Fibroblast of upper back skin (primary cell): ENCODE measurements around the gene BTG4.

Experiments
- DNase-seq: peaks from one replicate; pipeline ENCODE4 v3.0.0-alpha.2; 2013

Gene BTG4

DNA sequence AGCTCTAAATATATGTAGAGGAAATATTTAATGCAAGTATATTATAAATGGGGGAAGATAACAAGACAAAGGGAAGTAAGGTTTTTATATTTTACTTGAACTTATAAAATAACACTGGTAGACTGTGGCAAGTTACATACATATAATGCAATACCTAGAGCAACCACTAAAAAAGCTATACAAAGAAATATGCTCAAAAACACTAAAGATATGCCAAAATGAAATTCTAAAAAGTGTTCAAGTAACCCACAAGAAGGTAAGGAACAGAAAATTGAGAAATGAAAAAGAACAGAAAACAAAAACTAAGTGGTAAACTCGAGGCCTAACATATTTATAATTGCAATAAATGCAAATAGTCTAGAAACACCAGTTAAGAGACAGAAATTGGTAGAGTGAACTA, 32.5 kb downstream of the BTG4 start:
- DNase-seq: no peak

DNA sequence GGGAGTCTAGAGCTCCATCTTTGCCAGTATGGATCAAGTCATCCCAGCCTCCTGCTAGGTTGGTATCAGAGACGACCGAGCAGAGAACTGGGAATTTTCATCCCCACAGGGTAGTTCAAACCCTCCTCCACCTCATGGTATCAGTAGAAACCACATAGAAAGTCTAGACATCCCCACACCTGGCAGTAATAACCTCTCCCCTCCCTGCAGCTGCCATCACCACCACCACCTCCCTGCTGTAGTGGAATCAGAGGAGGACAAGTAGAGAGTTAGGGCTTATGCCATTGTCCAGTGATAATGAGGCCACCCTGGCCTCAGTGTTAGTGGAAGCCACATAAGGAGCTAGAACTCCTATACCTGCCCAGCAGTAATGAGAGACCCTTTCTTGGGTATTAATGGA, 34.3 kb downstream of the BTG4 start:
- DNase-seq: no peak

DNA sequence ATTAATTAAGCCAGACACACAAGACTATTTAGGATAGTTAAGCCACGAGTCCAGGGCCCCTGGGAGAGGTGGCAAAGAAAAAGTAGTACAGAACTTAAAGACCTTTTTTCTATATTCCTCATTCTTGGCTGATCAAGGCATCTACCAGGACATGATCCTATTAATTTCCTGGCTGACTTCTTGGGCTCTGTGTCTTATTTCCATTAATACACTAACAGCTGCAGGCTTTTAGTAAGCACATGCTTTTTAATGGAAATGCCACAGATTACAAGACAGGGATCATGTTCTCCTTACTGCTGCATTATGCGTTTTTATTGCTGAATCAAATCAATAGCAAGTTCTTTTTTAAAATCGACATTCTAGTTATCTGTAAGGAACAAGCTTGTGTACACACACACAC, 35.2 kb downstream of the BTG4 start:
- no peak for DNase-seq

DNA sequence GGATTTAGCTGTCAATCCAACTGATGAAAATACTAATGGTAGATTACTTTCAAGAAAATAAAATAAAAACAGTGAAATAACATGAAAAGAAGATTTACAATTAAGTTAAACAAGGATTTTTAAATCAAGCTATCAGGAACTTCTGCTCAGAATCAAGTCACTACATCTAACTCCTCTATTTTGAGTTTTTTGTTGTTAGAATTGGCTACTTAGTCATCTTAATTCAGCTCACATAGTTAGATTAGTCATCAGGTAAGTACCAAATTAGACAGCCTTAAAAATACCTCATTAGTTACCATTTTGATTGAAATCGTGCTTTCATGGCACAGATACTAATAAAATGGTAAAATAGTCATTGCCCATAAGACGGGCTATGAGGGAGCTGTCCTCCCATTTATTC, 35.8 kb downstream of the BTG4 start:
- DNase-seq: peak; percentile 20

DNA sequence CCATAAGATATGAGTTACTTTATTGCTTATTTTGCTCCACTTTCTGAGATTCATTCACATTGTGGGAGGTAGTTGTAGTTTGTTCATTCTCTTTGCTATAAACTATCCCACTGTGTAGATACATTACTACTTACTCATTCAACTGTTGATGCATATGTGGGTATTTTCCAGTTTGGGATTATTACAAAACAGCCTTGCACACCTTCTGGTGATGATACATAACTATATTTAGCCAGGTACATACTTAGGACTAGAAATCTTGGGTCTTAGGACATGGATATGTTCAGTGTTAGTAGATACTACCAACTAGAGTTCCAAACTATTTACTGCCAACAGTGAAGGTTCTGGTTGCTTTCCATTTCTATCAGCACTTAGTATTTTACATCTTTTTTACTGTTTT, 37.8 kb downstream of the BTG4 start:
- no peak for DNase-seq

DNA sequence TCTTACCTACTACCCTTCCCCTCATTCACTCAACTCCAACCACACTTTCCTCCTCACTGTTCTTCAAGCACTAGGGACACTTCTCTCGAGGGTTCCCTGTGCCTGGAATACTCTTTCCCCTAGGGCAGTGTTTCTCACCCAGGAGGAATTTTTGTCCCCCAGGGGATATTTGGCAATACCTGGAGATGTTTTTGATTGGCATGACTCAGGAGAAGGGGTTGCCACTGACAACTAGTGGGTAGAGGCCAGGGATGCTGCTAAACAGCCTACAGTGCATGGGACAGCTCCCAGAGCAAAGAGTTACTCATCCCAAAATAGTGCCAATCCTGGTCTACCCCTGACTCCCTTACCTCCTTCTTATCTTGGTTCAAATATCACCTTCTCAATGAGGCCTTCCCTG, 40.0 kb downstream of the BTG4 start:
- no peak for DNase-seq

DNA sequence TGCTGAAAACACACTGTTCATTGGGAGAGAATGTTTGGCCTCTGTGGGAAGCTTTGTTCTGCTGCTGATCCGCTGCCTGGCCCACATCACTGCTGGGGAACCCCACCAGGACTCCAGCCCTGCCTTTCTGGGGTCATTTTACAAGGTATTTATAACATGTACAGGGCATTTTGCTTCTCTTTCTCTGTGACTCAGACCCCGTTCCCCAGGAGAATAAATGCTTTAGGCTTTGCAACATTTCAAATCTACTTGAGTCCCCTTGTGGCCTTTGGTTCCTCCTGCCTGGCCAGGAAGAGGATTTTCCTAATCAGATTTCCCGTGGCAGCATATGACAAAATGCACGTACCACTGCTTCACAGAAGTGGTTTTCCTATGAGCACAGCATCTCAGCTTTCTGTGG, 43.0 kb downstream of the BTG4 start:
- DNase-seq: peak; percentile 63

DNA sequence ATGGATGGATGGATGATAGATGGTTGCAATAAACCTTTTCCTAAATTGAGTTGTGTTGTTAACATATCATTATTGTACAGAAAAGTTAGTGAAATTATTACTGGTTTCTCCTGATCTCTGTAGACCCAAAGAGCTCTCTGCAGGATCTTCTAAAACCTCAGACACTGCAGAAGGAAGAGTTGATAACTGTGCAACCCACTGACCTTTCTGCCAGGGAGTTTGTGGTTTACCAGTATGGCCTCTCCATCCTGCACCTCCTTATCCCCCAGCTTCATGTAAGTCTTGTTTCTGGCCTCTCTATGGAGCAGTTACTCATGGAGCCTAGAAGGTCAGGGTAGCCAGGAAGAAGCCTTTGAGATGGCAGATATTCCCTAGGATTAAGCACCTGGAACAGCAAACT, 45.6 kb downstream of the BTG4 start:
- no peak for DNase-seq

DNA sequence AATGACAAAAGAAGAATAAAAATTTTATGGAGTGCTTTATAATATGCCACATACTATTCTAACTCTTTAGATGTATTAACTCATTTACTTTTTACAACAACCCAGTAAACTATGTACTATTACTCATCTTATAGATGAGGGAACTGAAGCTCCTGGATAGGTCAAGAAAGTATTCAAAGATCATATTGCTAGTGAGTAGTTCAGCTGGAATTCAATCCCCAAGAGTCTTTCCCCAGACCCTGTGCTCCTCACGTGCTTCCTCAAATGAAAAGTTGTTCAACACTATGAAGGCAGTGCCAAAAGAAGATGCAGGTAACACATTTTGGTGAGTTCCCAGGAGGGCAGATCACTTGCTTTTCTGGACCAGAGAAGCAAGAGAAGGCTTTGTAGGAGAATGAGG, 46.8 kb downstream of the BTG4 start:
- DNase-seq: peak; percentile 78

DNA sequence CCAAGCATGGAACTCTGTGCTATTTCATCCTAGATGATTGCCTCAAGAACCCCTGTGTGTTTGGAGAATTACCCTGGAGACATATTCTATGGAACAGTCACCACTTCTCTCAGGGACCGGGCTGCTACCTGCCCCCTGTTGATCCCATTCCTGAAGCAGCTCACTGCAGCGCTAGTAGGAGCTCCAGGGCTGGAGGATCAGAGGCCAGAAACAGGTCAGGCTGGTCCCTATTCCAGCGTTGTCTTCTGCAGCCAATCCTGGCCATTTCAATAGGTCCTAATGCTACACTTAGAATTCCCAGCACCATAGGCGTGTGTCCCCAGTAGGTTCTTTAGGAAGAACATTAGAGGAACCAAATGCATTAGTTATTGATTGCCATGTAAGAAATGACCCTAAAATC, 48.9 kb downstream of the BTG4 start:
- no peak for DNase-seq

DNA sequence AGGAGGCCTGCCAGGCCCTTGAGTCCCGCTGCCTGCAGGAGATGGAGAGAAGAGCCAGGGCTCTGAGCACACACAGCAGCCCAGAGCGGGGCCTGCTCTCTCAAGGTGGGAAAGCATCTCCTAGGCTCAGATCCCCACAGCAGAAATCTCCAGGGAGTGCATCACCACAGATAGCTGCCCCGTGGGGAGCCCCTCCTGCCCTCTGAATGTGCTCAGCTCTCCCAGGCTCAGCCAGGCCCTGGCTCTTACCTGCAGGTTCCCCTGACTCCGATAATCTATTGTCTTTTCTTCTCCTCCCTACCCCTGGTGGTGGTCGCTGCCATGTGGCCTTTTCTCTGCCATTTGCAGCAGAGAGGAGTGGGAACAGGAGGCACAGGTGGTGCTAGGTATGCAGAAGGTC, 49.9 kb downstream of the BTG4 start:
- no peak for DNase-seq

DNA sequence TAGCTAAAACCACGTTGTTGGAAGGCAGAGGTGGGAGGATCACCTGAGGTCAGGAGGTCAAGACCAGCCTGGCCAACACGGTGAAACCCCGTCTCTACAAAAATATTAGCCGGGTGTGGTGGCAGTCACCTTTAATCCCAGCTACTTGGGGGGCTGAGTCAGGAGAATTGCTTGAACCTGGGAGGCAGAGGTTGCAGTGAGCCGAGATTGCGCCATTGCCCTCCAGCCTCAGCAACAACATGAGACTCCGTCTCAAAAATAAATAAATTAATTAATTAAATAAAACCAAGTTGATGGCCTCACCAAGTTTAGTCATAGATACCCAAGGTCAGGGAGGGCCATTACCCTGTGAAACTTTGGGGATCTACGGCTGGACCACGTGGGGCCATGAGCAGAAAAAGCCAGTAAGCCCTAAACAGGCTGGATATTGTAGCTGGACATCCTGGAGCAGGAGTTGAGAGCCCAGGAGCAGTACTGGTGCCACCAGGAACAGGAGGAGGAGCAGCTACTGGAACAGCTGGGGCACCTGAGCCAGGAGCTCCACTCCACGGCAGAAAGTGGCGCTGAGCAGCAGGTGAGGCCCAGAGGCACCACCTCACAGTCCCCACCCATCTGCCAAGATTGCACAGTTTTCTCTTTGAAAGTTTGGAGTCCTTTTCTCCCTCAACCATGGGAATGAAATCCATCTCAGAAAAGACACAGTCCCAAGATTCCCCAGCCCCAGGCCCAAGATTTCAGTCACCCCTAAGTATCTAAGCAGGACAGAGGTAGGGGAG, 50.5 kb downstream of the BTG4 start:
- DNase-seq: no peak

DNA sequence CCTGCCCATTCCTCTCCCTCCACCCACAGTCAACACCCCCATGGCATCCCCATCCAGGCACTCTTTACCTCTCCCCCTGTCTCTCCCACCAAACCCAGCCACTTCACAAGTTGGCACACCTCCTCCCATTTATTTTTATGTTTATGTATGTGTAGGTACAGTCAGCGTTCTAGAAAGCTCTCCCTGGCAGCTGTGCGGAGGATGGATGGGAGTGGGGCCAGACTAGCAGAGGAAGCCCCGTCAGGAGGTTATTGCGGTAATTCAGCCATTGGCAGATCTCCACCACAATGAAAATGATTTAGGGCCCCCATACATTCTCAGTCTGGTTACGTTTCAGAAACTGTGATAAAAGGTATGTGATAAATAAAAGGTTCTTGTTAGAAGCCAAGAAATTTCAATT, 51.3 kb downstream of the BTG4 start:
- DNase-seq: peak; percentile 87

DNA sequence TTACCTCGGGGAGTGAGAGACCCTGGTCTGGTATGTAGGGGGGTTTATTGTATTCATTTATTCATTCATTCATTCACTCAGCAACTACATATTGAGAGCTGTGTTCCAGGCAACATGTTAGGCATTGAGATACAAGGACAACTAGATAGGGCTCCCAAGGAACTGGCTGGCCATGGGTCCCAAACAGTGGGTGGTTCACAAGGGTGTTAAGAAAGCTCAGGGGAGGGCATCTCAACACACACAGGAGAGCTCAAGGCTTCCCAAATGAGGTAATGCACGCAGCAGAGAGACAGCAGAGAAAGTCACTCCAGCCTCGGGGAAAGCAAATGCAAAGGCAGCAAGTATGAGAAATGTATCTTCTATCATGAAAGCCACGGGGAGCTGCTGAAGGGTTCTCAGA, 51.8 kb downstream of the BTG4 start:
- no peak for DNase-seq

DNA sequence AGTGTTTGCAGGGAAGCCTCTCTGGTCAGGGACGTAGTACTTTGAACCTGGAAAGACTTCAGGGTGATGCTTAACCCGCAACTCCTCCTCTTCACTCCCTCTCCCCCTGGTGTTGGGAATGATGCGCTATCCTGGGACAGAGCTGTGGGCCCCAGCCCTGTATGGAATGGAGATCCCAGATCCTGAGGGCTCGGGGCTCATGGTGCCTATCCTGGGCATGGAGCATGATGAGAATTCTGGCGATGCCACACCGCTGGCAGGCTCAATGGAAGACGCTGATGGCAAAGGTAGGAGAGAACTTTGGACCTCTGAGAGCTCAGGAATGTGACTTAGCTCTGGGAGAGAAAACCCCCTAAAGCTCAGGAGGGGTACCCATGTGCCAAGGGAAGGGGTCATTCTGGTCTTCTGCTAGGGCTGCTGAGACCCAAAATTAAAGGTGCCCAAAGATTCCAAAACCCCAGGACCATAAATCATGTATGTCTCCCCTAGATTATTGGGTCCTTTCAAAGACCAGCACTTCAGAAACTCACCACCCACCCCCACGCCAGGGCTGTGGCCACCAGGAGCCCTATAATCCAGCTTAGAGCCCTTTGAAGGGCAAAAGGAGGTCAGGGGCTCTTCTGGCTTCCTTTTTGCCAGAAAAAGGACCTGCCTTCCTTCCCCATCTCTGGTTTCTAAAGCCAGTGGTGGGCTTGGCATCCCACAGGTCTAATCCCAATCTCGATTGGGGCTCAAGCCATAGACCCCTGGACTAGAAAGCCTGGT, 52.5 kb downstream of the BTG4 start:
- DNase-seq: no peak

DNA sequence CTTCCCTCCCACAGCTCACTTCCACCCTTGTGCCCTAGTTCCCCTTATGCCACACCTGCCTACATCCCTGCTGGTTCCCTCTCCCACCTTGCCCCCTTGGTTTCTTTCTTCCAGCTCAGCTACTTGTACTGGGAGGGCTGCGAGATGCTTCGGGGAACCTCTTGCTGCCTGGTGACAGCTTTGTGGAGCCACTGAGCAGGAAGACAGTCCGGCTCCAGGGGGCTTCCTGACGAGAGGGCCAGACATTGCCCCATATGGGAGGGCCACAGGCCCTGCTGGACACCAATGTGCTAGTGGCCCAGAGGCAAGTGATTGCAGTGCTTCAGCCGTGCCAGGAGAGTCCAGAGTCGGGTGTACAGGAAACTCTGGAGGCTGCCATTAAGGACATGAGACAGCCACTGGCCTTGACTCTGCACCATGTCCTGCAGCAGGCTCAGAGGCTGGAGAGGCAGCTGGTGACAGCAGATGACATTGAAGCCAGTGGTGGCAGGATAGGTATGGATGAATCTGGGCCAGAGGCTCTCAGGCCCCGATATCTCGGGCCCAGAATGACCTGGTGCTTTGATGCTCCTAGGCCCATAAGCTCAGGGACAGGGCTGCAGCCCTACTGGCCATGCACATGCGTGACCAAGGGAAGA, 54.3 kb downstream of the BTG4 start:
- DNase-seq: no peak

DNA sequence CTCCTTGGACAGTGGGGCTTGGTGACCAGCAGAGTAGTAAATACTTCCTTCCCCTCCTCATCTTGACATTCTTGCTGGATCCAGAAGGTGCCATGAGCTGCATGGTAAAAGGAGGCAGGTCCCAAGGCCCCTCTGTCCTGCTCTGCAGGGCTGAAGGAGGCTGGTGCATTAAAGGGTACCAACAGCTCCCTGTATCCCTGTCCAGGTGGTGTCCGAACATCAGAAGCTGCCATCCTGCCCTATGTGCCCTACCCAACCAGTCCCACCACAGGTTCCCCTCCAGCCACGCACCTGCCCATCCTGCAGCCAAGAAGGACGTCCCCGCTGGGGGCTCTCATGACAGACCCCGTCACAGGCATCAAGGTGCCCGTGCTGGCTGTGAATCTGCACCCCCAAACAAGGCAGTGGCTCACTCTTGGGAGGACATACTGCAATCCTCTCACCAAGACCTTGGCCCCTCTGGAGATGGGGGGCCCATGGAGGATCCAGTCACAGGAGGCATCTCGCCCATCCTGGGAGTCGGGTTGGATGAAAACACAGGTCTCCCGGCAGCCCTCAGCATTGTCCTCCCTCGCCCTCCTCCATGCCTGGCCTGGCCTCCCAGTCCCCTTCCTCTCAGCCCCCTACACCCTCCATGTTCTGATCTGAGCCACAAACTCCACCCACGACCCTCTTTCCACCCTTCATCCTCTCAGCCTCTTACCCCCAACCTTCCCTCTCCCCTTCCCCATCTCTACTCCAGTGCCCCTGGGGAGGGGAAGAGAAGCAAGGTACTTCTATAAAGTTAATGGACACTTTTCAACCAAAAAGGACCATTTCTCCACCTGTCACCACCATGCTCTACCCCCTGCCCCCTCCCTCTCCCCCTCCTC, 55.1 kb downstream of the BTG4 start:
- DNase-seq: no peak

DNA sequence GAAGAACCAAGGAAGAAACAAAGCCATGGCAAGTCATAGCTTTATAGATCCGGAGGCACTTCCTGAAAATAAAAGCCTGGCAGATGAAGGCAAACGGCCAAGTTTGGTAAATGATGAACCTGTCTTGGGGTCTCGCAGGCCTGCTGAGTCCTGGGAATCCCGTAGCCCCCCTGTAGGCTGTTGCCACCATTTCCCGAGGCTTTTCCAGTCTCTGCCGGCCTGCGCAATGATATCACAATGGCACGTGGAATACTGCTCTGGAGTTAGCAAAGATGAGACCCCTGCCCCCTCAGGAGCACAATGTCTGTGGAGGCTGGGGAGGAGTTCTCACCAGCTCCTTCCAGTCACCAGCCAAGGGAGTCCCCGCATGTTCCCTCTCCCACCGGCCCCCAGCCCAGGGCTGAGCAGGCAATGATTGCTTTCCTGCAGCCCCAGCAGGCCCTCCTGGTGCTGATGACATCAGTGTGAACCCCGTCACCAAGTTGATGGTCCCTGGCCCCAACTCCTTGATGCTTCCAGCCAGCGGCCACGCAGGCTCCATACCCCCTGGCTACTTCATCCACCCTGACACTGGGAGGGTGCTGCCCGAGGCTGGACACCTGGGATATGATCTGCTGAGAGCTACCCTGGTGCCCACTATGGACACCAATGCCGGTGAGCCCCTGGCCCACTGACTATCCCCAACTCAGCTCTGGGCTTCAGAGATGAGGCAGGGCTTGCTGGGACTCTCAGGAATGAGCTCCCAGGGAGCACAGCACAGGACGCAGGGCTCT, 55.9 kb downstream of the BTG4 start:
- DNase-seq: no peak

DNA sequence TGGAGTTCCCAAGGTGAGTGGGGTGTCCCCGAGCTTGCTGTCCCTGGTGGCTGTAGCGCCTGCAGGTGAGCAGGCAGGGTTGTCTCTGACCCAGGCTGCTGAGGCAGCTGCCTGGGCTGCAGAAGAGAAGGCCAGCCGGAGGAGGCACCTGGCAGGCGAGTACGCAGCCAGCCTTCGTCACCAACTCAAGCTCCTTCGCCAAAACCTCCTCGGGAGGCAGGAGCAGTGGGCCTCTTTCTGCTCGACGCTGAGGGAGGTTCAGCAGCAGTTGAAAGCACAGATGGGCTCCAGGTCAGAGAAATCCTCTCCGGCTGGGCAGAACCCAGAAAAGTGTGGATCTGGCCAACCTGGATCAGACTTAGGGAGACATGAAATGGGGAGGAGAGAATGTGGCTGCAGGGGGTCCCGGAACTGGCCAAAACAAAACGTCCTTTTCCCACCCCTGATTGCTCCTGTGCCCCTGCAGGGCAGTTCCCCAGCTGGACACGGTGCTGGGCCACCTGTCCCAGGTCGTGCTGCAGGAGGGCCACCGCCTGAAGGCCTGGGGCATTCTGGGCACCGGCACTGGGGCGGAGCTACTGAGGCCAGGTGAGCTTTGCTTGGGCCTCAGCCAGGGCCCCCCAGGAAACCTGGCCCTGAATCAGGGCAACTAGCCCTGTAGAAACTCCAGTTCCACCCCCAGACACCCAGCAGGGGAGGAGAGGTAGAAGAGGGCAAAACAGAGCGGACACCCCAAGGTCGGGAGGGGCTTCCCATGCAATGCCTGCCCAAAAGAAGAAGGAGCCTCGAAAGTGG, 56.7 kb downstream of the BTG4 start:
- DNase-seq: no peak

DNA sequence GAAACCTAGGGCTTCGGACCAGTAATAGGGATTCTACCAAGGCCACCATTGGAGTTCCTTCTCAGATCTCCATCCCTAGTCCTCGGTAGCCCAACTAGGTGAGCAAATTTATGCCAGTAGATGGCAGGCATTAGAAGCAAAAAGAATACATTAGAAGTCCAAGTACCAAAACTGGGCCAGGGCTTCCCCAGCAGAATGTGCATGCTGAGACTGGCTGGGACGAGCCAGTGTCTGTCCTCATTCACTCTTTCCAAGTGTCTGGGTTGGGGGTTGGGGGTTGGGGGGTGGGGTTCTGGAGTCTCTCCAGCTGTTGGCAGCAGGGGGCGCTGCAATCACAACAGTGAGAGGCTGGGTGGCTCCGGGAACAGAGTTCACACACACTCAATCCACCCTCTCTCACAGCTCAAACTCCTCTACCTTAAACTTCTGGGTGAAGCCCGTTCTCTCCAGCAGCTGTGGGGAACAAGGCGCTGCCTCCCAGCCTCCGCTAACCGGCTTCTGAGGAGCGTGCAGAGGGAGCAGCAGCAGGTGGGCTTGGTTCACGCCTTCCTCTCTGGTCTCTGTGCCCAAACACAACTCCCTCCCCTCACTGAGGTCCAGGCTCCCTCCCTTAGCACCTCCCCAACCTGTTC, 57.5 kb downstream of the BTG4 start:
- peak; percentile 68 for DNase-seq
